GM12891 (cell line): Measurements from ENCODE around the gene MOB3A.

ENCODE experiments used
- PAX5 ChIP-seq: IDR thresholded peaks from 2 replicates; pipeline ENCODE4 v1.6.1; 2011; ENCODE audit warnings: low read length, moderate library complexity, mild to moderate bottlenecking; ENCODE audit not compliant: insufficient read depth, severe bottlenecking
- POLR2A ChIP-seq: IDR thresholded peaks from 2 replicates; pipeline ENCODE4 v1.6.1; 2011; ENCODE audit warnings: low read depth, low read length, control low read depth
- POLR2AphosphoS5 ChIP-seq: IDR thresholded peaks from 2 replicates; pipeline ENCODE4 v1.6.1; 2011; ENCODE audit warnings: low read depth, low read length, control low read depth
- POU2F2 ChIP-seq: IDR thresholded peaks from 2 replicates; pipeline ENCODE4 v1.6.1; 2011; ENCODE audit warnings: low read depth, mild to moderate bottlenecking, control low read depth, low read length, moderate library complexity
- SPI1 ChIP-seq: IDR thresholded peaks from 2 replicates; pipeline ENCODE4 v1.6.1; 2011; ENCODE audit warnings: low read depth, low read length, control low read depth
- TAF1 ChIP-seq: IDR thresholded peaks from 2 replicates; pipeline ENCODE4 v1.6.1; 2011; ENCODE audit warnings: low read depth, low read length, control low read depth

- TF ChIP-seq POLR2AphosphoS5, result no peak
- TF ChIP-seq POLR2A, result no peak
- TF ChIP-seq TAF1, result no peak
- TF ChIP-seq SPI1, result no peak
- no peak for TF ChIP-seq POU2F2
- TF ChIP-seq PAX5, result no peak
These were observed 22.3 kb upstream of the MOB3A start for GRCh38 chr19:2118438-2118837.
